CD4-positive, alpha-beta memory T cell (primary cell): ENCODE results near the gene TEX22. TPM values are rescaled to one million over a fixed set of nuclear protein-coding genes. Genes with fewer than 3 reads are reported as not detected.

ENCODE experiments used
- CTCF ChIA-PET: fragments of 350-600 bp; sonication (Branson Sonifier 250); formaldehyde crosslinking; loops from one replicate; lab custom pipeline; 2021; ENCODE audit warnings: inconsistent platforms; ENCODE audit not compliant: partially characterized antibody; lab: Charles Lee
- POLR2A ChIA-PET: fragments of 350-600 bp; sonication (Branson Sonifier 250); formaldehyde crosslinking; loops from one replicate; lab custom pipeline; 2021; ENCODE audit not compliant: partially characterized antibody; lab: Charles Lee
- DNase-seq, 5 donors: peaks; one replicate each; pipeline versions ENCODE4 v3.0.0 to v3.0.0-alpha.2; 2020 to 2022; ENCODE audit warnings: mixed read lengths in 1 of 5
- H3K27ac ChIP-seq: one replicate; pipeline ENCODE4 v1.7.0; 2013; ENCODE audit warnings: low read depth, low read length
- H3K27me3 ChIP-seq: 2 replicates; pipeline ENCODE4 v1.7.0; 2013; ENCODE audit warnings: mild to moderate bottlenecking, low read length, moderate library complexity; ENCODE audit not compliant: insufficient read depth
- H3K36me3 ChIP-seq: 2 replicates; pipeline ENCODE4 v1.7.0; 2013; ENCODE audit warnings: mild to moderate bottlenecking, low read length, moderate library complexity; ENCODE audit not compliant: insufficient read depth
- H3K4me1 ChIP-seq: 2 replicates; pipeline ENCODE4 v1.7.0; 2013; ENCODE audit warnings: mild to moderate bottlenecking, low read length, moderate library complexity; ENCODE audit not compliant: insufficient read depth
- H3K4me3 ChIP-seq, 2 donors: one replicate each; pipeline ENCODE4 v1.7.0; 2013; ENCODE audit warnings: low read length in 2 of 2, mild to moderate bottlenecking in 1 of 2
- H3K9me3 ChIP-seq, 2 donors: one replicate each; pipeline ENCODE4 v1.7.0; 2013; ENCODE audit warnings: low read length in 2 of 2, control low read depth in 1 of 2; ENCODE audit not compliant: control insufficient read depth in 1 of 2
- H3K27ac Mint-ChIP-seq, 7 donors: one replicate each; pipeline ENCODE4 v1.8.0; 2020 to 2021; ENCODE audit warnings: mixed read lengths in 7 of 7, mild to moderate bottlenecking in 6 of 7, inconsistent platforms in 3 of 7, moderate library complexity in 3 of 7
- H3K27me3 Mint-ChIP-seq, 2 donors: one replicate each; pipeline ENCODE4 v1.8.0; 2020 to 2021; ENCODE audit warnings: mixed read lengths in 2 of 2
- H3K36me3 Mint-ChIP-seq, 2 donors: one replicate each; pipeline ENCODE4 v1.8.0; 2020 to 2021; ENCODE audit warnings: mixed read lengths in 2 of 2, inconsistent platforms in 1 of 2, mild to moderate bottlenecking in 1 of 2
- H3K4me1 Mint-ChIP-seq, 4 donors: one replicate each; pipeline ENCODE4 v1.8.0; 2020 to 2021; ENCODE audit warnings: mixed read lengths in 4 of 4, mild to moderate bottlenecking in 1 of 4
- H3K4me3 Mint-ChIP-seq, 8 donors: one replicate each; pipeline ENCODE4 v1.8.0; 2020 to 2021; ENCODE audit warnings: mixed read lengths in 8 of 8, mild to moderate bottlenecking in 7 of 8, moderate library complexity in 6 of 8, inconsistent platforms in 3 of 8
- H3K9me3 Mint-ChIP-seq, 8 donors: one replicate each; pipeline ENCODE4 v1.8.0; 2020 to 2021; ENCODE audit warnings: mixed read lengths in 8 of 8, mild to moderate bottlenecking in 5 of 8, inconsistent platforms in 3 of 8, moderate library complexity in 1 of 8
- intact Hi-C: fragments of 100-400 bp; cut with micrococcal nuclease; formaldehyde crosslinking; loops from one replicate; pipeline ENCODE4 v1.15.1; 2023
- polyA plus RNA-seq, 2 donors: library from polyadenylated mRNA; unstranded; fragments of 300-500 nt; fragmentation: Illumina TruSeq; gene quantifications; one replicate each; pipeline ENCODE4 v1.2.3, GENCODE V29; 2021
- total RNA-seq, 2 experiments: library from RNA; stranded (reverse); gene quantifications; one replicate each; pipeline ENCODE4 v1.2.3, GENCODE V29; 2021

TEX22 gene
- total and polyA plus RNA-seq, 4 experiments from 2014 or later, result 4.7 to 7.5 TPM; not detected in 2

DNA sequence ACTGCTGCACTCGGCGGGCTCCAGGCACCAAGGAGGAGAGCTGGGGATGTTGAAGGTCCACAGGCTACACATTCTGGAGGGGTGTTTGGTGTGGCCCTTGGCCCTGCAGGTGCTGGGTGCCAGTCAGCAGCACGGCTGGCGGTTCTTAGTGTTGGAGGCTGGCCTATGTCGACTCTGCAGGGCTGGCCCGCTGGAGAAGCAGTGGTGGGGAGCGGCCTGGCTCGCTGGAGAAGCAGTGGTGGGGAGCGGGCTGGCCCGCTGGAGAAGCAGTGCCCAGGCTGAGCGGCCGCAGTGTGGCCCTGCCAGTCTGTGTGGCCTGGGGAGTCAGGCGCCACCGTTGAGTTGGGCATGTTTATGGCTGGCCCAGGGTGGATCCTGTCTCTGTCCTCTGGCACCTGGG, 48.6 kb downstream of the TEX22 start:
- CTCF ChIA-PET, result interaction anchor here (1.5 to 3.1 kb wide), 4 partner anchors 9 to 76 kb away, joined by 3 to 20 read pairs (median 12); no protein-coding TSS in a partner anchor
- intact Hi-C loops, result loop anchor here (10.0 kb wide), 1 partner anchor 72 kb away; no protein-coding TSS in a partner anchor
- Mint-ChIP-seq H3K27ac (no peak overlapping the region), H3K27me3 (no peaks in the 10 kb centered on the region), H3K36me3 (peaks cover 5 to 6% of the 10 kb centered on the region in 2 donors), H3K9me3 (peaks cover 0 to 2% (median 0%) of the 10 kb centered on the region in 8 donors), H3K4me1 (peaks cover 0 to under 1% (median under 1%) of the 10 kb centered on the region in 4 donors), H3K4me3 (no peak overlapping the region)
- DNase-seq, result no peak
- H3K9me3 ChIP-seq, result no peaks in the 10 kb centered on the region
- H3K27ac ChIP-seq, result no peak overlapping the region
- H3K4me3 ChIP-seq, result no peak overlapping the region
- H3K36me3 ChIP-seq, result peaks cover 13% of the 10 kb centered on the region
- POLR2A ChIA-PET, result interaction anchor here (3.2 kb wide), 1 partner anchor 42 kb away, joined by 29 read pairs; no protein-coding TSS in a partner anchor
- no peaks in the 10 kb centered on the region for H3K4me1 ChIP-seq
- no peaks in the 10 kb centered on the region for H3K27me3 ChIP-seq

DNA sequence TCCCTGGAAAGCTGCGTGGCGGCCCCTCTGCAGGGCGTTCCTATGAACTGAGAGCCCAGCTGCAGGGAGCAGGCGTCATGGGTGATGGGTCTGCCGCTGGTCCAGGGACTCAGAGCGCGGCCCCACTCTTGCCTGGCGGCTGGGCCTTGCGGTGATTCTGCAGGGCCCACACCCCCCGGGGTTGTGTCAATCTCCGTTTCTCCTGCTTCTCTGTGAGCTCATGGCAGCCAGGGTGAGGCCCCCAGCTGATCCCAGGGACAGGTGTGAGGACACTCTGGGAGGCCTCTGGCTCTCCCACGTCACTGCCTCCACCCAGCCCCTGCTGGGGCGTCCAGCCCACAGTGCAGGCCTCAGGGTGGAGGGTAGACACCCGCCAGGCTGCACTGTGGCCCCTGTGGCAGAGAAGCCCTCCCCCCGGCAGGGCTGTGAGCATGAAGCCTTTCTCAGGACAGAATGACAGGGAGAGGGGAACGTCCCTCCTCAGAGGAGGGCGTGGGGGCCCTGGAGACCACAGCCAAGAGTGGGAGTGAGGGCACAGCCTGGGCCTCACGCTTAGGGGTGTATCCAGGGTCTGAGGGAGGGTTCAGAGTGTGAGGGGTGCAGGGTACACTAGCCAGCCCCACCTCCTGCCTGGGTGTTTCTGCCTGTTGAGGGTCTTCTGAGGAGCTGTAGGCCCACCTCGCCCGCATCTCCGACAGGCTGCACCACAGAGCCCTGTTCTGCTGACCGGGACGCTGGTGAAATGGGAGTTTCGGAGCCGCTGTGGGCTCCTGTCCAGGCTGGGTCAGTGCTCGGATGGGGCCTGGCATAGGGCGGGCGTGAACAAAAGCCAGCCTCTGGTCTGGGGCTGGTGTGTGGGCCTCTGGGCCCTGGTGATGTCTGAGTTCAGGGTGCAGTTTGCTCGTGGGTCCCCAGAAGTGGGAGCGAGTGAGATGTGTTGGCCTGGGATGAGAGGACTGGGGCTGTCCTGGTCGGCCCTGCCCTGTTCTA, 49.6 kb downstream of the TEX22 start:
- POLR2A ChIA-PET, result interaction anchor here (0.9 to 3.2 kb wide), 6 partner anchors 24 to 77 kb away, joined by 3 to 29 read pairs (median 4); partner anchors contain the start of gene CRIP1
- no peaks in the 10 kb centered on the region for H3K27me3 Mint-ChIP-seq
- peaks cover 0 to 2% (median 0%) of the 10 kb centered on the region in 8 donors for H3K9me3 Mint-ChIP-seq
- Histone ChIP-seq H3K4me1 (no peaks in the 10 kb centered on the region), H3K27me3 (no peaks in the 10 kb centered on the region), H3K36me3 (peaks cover 8% of the 10 kb centered on the region), H3K27ac (no peak overlapping the region), H3K9me3 (no peaks in the 10 kb centered on the region), H3K4me3 (no peak overlapping the region)
- DNase-seq, result no peak
- CTCF ChIA-PET, result interaction anchor here (0.7 to 3.1 kb wide), 8 partner anchors 8 to 81 kb away, joined by 3 to 20 read pairs (median 4); partner anchors contain the start of gene CRIP1
- H3K4me3 Mint-ChIP-seq, result no peak overlapping the region
- no peaks in the 10 kb centered on the region for H3K4me1 Mint-ChIP-seq
- H3K36me3 Mint-ChIP-seq, result peaks cover 4 to 8% of the 10 kb centered on the region in 2 donors
- peak overlapping the region in 4 of 7 donors; percentile 15 to 60 (median 32) for H3K27ac Mint-ChIP-seq
- intact Hi-C loops, result loop anchor here (1.0 to 10.0 kb wide), 3 partner anchors 33 to 73 kb away; no protein-coding TSS in a partner anchor

DNA sequence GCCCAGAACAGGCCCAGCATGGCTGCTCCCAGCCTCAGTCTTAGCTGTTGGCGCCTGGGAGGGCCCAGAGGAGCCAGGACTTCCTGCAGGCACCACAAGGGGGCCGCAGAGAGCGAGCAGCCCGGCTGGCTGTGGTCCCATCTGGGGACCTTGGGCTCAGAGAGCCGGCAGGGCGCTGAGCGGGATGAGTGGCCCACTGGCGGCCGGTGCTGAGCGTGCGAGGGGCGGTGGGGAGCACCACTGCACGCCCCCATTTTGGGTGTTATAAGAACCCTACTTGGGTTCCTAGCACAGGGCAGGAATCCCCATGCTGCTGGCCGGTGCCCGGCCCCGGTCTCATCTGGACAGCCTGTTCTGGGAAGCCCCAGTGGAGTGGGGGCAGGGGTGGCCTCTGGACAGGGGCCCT, 50.4 kb downstream of the TEX22 start:
- no peak overlapping the region for H3K4me3 Mint-ChIP-seq
- DNase-seq, result peak; percentile 52 to 77 (median 64)
- peaks cover 4 to 13% of the 10 kb centered on the region in 2 donors for H3K36me3 Mint-ChIP-seq
- Histone ChIP-seq H3K9me3 (no peaks in the 10 kb centered on the region), H3K4me1 (no peaks in the 10 kb centered on the region), H3K36me3 (peaks cover 8% of the 10 kb centered on the region), H3K4me3 (no peak overlapping the region), H3K27ac (no peak overlapping the region), H3K27me3 (no peaks in the 10 kb centered on the region)
- no peaks in the 10 kb centered on the region for H3K4me1 Mint-ChIP-seq
- peaks cover 0 to 2% (median 0%) of the 10 kb centered on the region in 8 donors for H3K9me3 Mint-ChIP-seq
- intact Hi-C loops, result loop anchor here (1.0 to 10.0 kb wide), 3 partner anchors 32 to 74 kb away; no protein-coding TSS in a partner anchor
- no peaks in the 10 kb centered on the region for H3K27me3 Mint-ChIP-seq
- ChIA-PET POLR2A (interaction anchor here (0.9 to 3.2 kb wide), 6 partner anchors 23 to 78 kb away, joined by 3 to 29 read pairs (median 4); partner anchors contain the start of gene CRIP1), CTCF (interaction anchor here (0.7 to 3.1 kb wide), 7 partner anchors 18 to 80 kb away, joined by 3 to 20 read pairs (median 4); partner anchors contain the start of gene CRIP1)
- H3K27ac Mint-ChIP-seq, result peak overlapping the region in 2 of 7 donors; percentile 15 to 42

DNA sequence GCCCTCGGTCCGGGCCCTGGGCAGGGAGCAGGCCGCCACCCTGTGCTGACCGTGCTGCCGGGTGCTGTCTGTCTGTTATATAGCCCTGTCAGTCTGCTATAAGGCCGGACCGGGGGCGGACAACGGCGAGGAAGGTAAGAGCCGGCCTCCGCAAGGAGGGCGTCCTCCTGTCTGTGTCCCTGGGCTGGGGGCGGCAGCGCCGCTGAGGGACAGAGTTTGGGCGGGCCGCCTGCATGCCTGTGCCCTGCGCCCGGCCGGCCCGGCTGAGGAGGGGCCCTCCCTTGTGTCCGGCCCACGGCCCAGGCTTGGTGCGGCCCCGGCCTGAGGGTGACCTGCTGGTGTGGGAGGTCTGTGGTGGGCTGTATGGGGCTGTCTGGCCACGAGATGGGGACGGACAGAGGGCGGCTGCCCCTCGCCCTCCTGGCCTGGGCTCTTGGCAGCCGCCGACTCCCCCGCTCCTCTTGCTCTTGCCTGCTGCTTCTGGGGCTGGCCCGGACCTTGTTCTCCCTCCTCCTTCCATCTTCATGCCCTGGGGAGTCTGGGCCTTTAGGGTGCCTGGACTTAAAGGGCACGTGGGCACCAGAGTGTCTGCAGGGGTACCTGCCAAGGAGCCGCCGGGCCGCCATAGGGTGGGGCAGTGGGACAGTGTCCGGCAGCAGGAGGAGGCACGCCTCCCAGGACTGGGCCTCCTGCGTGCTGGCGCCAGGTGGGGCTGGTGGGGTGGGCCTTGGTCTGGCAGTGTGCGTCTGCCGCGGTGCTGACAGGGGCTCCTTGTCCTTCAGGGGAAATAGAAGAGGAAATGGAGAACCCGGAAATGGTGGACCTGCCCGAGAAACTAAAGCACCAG, 51.2 kb downstream of the TEX22 start:
- Mint-ChIP-seq H3K4me1 (no peaks in the 10 kb centered on the region), H3K36me3 (peaks cover 4 to 17% of the 10 kb centered on the region in 2 donors), H3K27me3 (no peaks in the 10 kb centered on the region), H3K4me3 (no peak overlapping the region), H3K27ac (no peak overlapping the region), H3K9me3 (peaks cover 0 to 2% (median 0%) of the 10 kb centered on the region in 8 donors)
- Histone ChIP-seq H3K27me3 (no peaks in the 10 kb centered on the region), H3K4me1 (no peaks in the 10 kb centered on the region), H3K27ac (no peak overlapping the region), H3K4me3 (no peak overlapping the region), H3K36me3 (peaks cover 12% of the 10 kb centered on the region), H3K9me3 (no peaks in the 10 kb centered on the region)
- CTCF ChIA-PET, result interaction anchor here (1.0 to 1.5 kb wide), 2 partner anchors 33 to 40 kb away, joined by 4 read pairs; no protein-coding TSS in a partner anchor
- intact Hi-C loops, result loop anchor here (2.0 to 10.0 kb wide), 2 partner anchors 31 to 75 kb away; no protein-coding TSS in a partner anchor
- POLR2A ChIA-PET, result no interaction called here
- no peak for DNase-seq

DNA sequence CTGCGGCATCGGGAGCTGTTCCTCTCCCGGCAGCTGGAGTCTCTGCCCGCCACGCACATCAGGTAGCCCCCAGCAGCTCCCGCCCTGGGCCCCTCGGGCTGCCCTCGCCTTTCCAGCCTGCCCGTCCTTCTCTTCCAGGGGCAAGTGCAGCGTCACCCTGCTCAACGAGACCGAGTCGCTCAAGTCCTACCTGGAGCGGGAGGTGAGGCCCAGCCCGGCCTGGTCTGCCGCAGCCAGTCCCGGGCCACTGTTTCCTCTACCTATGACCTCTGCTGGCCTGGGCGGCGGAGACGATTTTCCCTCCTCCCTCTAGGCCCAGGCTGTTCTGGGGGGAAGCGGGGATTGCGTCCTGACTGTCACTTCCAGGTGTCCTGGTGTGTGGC, 51.8 kb downstream of the TEX22 start:
- H3K27ac ChIP-seq, result no peak overlapping the region
- ChIA-PET POLR2A (no interaction called here), CTCF (interaction anchor here (1.0 to 1.5 kb wide), 2 partner anchors 32 to 39 kb away, joined by 4 read pairs; no protein-coding TSS in a partner anchor)
- H3K27me3 ChIP-seq, result no peaks in the 10 kb centered on the region
- H3K4me1 ChIP-seq, result no peaks in the 10 kb centered on the region
- Mint-ChIP-seq H3K4me1 (no peaks in the 10 kb centered on the region), H3K36me3 (peaks cover 4 to 17% of the 10 kb centered on the region in 2 donors), H3K27ac (no peak overlapping the region), H3K9me3 (peaks cover 0 to 2% (median 0%) of the 10 kb centered on the region in 8 donors), H3K27me3 (no peaks in the 10 kb centered on the region), H3K4me3 (no peak overlapping the region)
- peaks cover 12% of the 10 kb centered on the region for H3K36me3 ChIP-seq
- no peak for DNase-seq
- H3K9me3 ChIP-seq, result no peaks in the 10 kb centered on the region
- no peak overlapping the region for H3K4me3 ChIP-seq
- intact Hi-C loops, result no loop called here

DNA sequence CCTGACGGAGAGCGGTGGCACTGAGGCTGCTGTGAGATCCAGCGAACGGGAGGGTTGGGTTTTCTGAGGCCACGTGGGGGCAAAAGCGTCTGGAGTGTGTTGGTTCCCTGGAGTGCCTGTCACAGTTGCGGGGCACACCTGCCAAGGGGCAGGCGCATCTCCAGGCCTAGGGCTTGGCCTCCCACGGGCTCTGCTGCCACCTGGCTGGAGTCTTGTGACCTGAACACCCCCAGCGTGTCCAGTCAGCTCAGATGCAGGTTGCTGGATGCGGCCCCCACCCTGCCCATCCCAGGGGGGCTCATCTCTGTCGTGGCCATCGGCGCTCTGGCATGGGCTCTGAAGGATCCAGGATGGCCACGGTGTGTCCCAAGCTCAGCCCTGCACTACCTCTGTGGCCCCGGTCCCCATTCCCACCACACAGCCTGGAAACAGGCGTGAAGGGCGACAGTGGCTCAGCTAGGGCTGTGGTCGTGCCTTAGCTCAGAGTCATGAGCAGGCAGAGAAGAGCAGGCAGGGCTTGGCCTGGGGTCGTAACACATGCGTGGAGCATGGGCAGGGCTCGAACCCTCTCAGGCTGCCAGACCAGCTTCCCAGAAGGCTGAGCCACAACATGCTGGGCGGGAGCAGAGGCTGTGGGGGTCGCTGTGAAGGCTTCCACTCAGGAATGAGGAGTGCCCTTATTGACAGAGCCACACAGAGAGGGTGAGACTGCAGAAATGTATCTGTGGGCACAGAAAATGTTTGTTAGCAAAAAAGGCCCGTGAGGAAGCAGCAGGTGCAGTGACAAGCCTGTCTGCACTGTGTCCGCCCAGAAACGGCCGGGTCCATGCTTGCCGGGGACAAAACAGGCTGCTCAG, 52.8 kb downstream of the TEX22 start:
- no peak for DNase-seq
- H3K4me3 ChIP-seq, result no peak overlapping the region
- H3K27ac ChIP-seq, result no peak overlapping the region
- Mint-ChIP-seq H3K36me3 (peaks cover 4 to 22% of the 10 kb centered on the region in 2 donors), H3K4me3 (no peak overlapping the region), H3K27me3 (no peaks in the 10 kb centered on the region), H3K4me1 (no peaks in the 10 kb centered on the region), H3K9me3 (peaks cover 0 to 2% (median 0%) of the 10 kb centered on the region in 8 donors), H3K27ac (peak overlapping the region in 1 of 7 donors; percentile 22)
- H3K27me3 ChIP-seq, result no peaks in the 10 kb centered on the region
- intact Hi-C loops, result no loop called here
- H3K36me3 ChIP-seq, result peaks cover 12% of the 10 kb centered on the region
- CTCF ChIA-PET, result interaction anchor here (1.5 kb wide), 1 partner anchor 31 kb away, joined by 4 read pairs; no protein-coding TSS in a partner anchor
- H3K9me3 ChIP-seq, result no peaks in the 10 kb centered on the region
- POLR2A ChIA-PET, result interaction anchor here (0.9 to 1.1 kb wide), 2 partner anchors 11 to 38 kb away, joined by 3 read pairs; no protein-coding TSS in a partner anchor
- H3K4me1 ChIP-seq, result no peaks in the 10 kb centered on the region
